GM20000 (cell line): ENCODE measurements around the gene PLCZ1.
"Not testable (repeated sequence)": the region's sequence is repeated elsewhere in the genome, so short reads cannot be mapped to it uniquely, and the experiment has no call there.

Source experiments
- DNase-seq: peaks from one replicate; pipeline ENCODE4 v3.0.0; 2012; ENCODE audit warnings: low spot score
- CTCF ChIP-seq: IDR thresholded peaks from 2 replicates; pipeline ENCODE4 v1.5.1; 2012; ENCODE audit warnings: mild to moderate bottlenecking, control low read depth; ENCODE audit errors: extremely low read depth, missing control alignments

PLCZ1 gene

GRCh38 chr12:18703321-18703720 lies 34.5 kb downstream of the PLCZ1 start:
- TF ChIP-seq CTCF = no peak
- no peak for DNase-seq

GRCh38 chr12:18700271-18700670 lies 37.5 kb downstream of the PLCZ1 start:
- no peak for DNase-seq
- TF ChIP-seq CTCF = no peak

- no peak for TF ChIP-seq CTCF
- DNase-seq = no peak
Measured at GRCh38 chr12:18696971-18697602, 40.7 kb downstream of the PLCZ1 start.

DNA sequence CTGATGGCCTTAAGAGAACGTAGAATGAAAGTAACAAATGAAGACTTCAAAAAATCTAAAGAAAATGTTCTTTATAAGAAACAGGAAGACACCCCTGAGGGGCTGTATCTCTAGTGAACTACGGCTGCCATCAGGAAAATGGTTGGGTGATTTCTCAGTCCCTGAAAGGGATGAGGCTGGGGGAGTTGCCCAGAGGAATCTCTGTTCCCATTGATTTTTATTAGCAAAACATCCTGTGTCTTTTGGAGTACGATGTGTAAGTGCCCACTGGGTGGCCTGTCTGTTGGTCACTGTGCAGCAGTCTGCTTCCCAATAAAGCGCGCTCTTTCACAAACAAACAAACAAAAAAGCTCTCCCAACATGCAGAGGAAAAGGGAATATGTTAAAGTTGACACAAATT lies 43.8 kb downstream of the PLCZ1 start:
- DNase-seq = not testable (repeated sequence)

DNA sequence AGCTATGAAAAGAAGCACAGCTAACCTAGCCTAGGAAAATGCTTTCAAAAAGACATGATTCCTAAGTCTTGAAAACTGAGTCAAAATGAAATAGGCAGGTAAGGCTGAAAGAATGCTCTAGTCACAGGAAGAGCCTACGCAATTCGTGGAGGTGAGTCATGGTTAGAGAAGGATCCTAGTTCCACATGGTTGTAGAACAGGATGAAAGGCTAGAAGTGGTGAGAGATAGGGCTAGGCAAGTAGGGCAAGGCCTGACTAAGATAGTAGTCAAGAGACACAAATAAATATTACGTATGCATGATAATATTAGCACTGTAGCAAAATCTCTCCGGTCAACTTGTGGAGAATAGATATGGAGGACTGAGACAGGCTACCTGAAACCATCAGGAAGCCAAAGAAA lies 47.2 kb downstream of the PLCZ1 start:
- TF ChIP-seq CTCF = no peak
- DNase-seq = no peak

GRCh38 chr12:18689771-18690170 lies 48.0 kb downstream of the PLCZ1 start:
- no peak for DNase-seq
- no peak for TF ChIP-seq CTCF

GRCh38 chr12:18684430-18684829 lies 53.4 kb downstream of the PLCZ1 start:
- DNase-seq = no peak
- no peak for TF ChIP-seq CTCF

- TF ChIP-seq CTCF = no peak
- no peak for DNase-seq
Measured at GRCh38 chr12:18683327-18684013, 54.3 kb downstream of the PLCZ1 start.
